ENCODE data around the gene LAMC3.

DNA sequence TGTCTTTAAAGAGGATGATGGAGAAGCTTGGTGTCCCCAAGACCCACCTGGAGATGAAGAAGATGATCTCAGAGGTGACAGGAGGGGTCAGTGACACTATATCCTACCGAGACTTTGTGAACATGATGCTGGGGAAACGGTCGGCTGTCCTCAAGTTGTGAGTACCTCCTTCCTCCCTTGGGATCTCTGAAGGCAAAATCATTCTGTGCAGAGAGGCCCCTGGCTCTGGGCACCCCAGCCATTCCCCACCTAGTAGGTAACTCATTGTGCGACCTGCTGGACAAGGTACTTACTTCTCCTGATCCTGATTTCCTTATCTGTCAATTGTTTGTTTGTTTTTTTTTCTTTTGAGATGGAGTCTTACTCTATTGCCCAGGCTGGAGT lies 108.8 kb downstream of the LAMC3 start:
- TF ChIP-seq POLR2AphosphoS5 (IDR thresholded peaks at IDR 0.05) (no peak), POLR2A (IDR thresholded peaks at IDR 0.05) (no peak), EP300 (IDR thresholded peaks at IDR 0.05) (no peak)
- TF ChIP-seq, protein P1, sequence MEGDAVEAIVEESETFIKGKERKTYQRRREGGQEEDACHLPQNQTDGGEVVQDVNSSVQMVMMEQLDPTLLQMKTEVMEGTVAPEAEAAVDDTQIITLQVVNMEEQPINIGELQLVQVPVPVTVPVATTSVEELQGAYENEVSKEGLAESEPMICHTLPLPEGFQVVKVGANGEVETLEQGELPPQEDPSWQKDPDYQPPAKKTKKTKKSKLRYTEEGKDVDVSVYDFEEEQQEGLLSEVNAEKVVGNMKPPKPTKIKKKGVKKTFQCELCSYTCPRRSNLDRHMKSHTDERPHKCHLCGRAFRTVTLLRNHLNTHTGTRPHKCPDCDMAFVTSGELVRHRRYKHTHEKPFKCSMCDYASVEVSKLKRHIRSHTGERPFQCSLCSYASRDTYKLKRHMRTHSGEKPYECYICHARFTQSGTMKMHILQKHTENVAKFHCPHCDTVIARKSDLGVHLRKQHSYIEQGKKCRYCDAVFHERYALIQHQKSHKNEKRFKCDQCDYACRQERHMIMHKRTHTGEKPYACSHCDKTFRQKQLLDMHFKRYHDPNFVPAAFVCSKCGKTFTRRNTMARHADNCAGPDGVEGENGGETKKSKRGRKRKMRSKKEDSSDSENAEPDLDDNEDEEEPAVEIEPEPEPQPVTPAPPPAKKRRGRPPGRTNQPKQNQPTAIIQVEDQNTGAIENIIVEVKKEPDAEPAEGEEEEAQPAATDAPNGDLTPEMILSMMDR (IDR thresholded peaks at IDR 0.05), result no peak

All from upper lobe of left lung (tissue), 4 donors.